SK-N-SH treated with all-trans-retinoic acid at 6 μM for 48 hours (cell line): Measurements from ENCODE around the gene ACOT7.

ENCODE experiments used
- ATAC-seq: fragments of 200-7000 bp; cut with Tn5 transposase; 3 replicates; pipeline ENCODE4 v1.9.1; 2020; ENCODE audit warnings: mild to moderate bottlenecking, moderate library complexity
- ARNTL ChIP-seq: fragments of 450-650 bp; formaldehyde crosslinking; IDR thresholded peaks from 2 replicates; pipeline ENCODE4 v1.5.0; 2020; ENCODE audit warnings: low read depth, mild to moderate bottlenecking, moderate library complexity, borderline replicate concordance
- BACH2 ChIP-seq: fragments of 250-450 bp; sonication (Bioruptor Pico); IDR thresholded peaks from 2 replicates; pipeline ENCODE4 v1.9.0; 2021; ENCODE audit warnings: mild to moderate bottlenecking, borderline replicate concordance
- CREB5 ChIP-seq: fragments of 250-450 bp; sonication (Bioruptor Pico); IDR thresholded peaks from 2 replicates; pipeline ENCODE4 v1.5.1; 2020; ENCODE audit warnings: low read depth, mild to moderate bottlenecking, moderate library complexity
- CSDC2 ChIP-seq: fragments of 250-450 bp; sonication (Bioruptor Pico); IDR thresholded peaks from 2 replicates; pipeline ENCODE4 v1.5.0; 2020; ENCODE audit warnings: mild to moderate bottlenecking, moderate library complexity
- CSRNP3 ChIP-seq: fragments of 250-450 bp; sonication (Bioruptor Pico); IDR thresholded peaks from 2 replicates; pipeline ENCODE4 v1.5.1; 2021; ENCODE audit warnings: mild to moderate bottlenecking, moderate library complexity
- ESRRG ChIP-seq: fragments of 250-450 bp; sonication (Bioruptor Pico); IDR thresholded peaks from 2 replicates; pipeline ENCODE4 v1.6.1; 2021; ENCODE audit warnings: mild to moderate bottlenecking
- ISL1 ChIP-seq: fragments of 250-450 bp; sonication (Bioruptor Pico); IDR thresholded peaks from 2 replicates; pipeline ENCODE4 v2.1.2; 2022; ENCODE audit warnings: mild to moderate bottlenecking, moderate library complexity
- OSR1 ChIP-seq: fragments of 250-450 bp; sonication (Bioruptor Pico); IDR thresholded peaks from 2 replicates; pipeline ENCODE4 v1.8.0; 2022; ENCODE audit warnings: moderate library complexity, mild to moderate bottlenecking, inconsistent platforms
- PATZ1 ChIP-seq: fragments of 250-450 bp; sonication (Bioruptor Pico); IDR thresholded peaks from 2 replicates; pipeline ENCODE4 v1.8.0; 2020; ENCODE audit warnings: mild to moderate bottlenecking, moderate library complexity, borderline replicate concordance
- POU6F1 ChIP-seq: fragments of 250-450 bp; sonication (Bioruptor Pico); IDR thresholded peaks from 2 replicates; pipeline ENCODE4 v1.8.0; 2021; ENCODE audit warnings: low read depth, mild to moderate bottlenecking, moderate library complexity, borderline replicate concordance
- PPARA ChIP-seq: fragments of 250-450 bp; sonication (Bioruptor Pico); IDR thresholded peaks from 2 replicates; pipeline ENCODE4 v1.5.0; 2020; ENCODE audit warnings: mild to moderate bottlenecking, borderline replicate concordance
- RARB ChIP-seq: fragments of 250-450 bp; sonication (Bioruptor Pico); IDR thresholded peaks from 2 replicates; pipeline ENCODE4 v1.8.0; 2021; ENCODE audit warnings: mild to moderate bottlenecking, moderate library complexity
- SNAI2 ChIP-seq: fragments of 250-450 bp; sonication (Bioruptor Pico); IDR thresholded peaks from 2 replicates; pipeline ENCODE4 v1.5.0; 2020; ENCODE audit warnings: mild to moderate bottlenecking, moderate library complexity
- TCF4 ChIP-seq: fragments of 250-450 bp; sonication (Bioruptor Pico); IDR thresholded peaks from 2 replicates; pipeline ENCODE4 v1.8.0; 2021; ENCODE audit warnings: mild to moderate bottlenecking, moderate library complexity, borderline replicate concordance
- TOX ChIP-seq: fragments of 250-450 bp; sonication (Bioruptor Pico); IDR thresholded peaks from 2 replicates; pipeline ENCODE4 v1.8.0; 2021; ENCODE audit warnings: mild to moderate bottlenecking, moderate library complexity, borderline replicate concordance
- TSHZ2 ChIP-seq: fragments of 250-450 bp; sonication (Bioruptor Pico); IDR thresholded peaks from 2 replicates; pipeline ENCODE4 v1.5.0; 2020; ENCODE audit warnings: mild to moderate bottlenecking, moderate library complexity
- ZC3H10 ChIP-seq: fragments of 250-450 bp; sonication (Bioruptor Pico); IDR thresholded peaks from 2 replicates; pipeline ENCODE4 v1.5.1; 2021; ENCODE audit warnings: mild to moderate bottlenecking, moderate library complexity
- ZFP3 ChIP-seq: fragments of 250-450 bp; sonication (Bioruptor Pico); IDR thresholded peaks from 2 replicates; pipeline ENCODE4 v1.5.0; 2020; ENCODE audit warnings: mild to moderate bottlenecking, moderate library complexity
- ZFP30 ChIP-seq: fragments of 450-650 bp; formaldehyde crosslinking; IDR thresholded peaks from 2 replicates; pipeline ENCODE4 v1.5.0; 2022; ENCODE audit warnings: mild to moderate bottlenecking, moderate library complexity
- ZNF565 ChIP-seq: fragments of 450-650 bp; formaldehyde crosslinking; conservative IDR thresholded peaks from 2 replicates; pipeline ENCODE4 v1.5.0; 2020; ENCODE audit warnings: low read depth, mild to moderate bottlenecking, moderate library complexity
- ZNF70 ChIP-seq: fragments of 450-650 bp; formaldehyde crosslinking; IDR thresholded peaks from 2 replicates; pipeline ENCODE4 v1.5.0; 2020; ENCODE audit warnings: mild to moderate bottlenecking, moderate library complexity
- ZNF8 ChIP-seq: fragments of 450-650 bp; formaldehyde crosslinking; IDR thresholded peaks from 2 replicates; pipeline ENCODE4 v1.5.0; 2020; ENCODE audit warnings: mild to moderate bottlenecking, moderate library complexity

Gene ACOT7

GRCh38 chr1:6401673-6402072 lies 8.1 kb upstream of the ACOT7 start:
- ATAC-seq, result no peak
- TF ChIP-seq CREB5 (no peak), RARB (CRISPR knock-in tag) (no peak), ARNTL (no peak), ZFP30 (no peak), ZNF70 (no peak), BACH2 (no peak), TSHZ2 (CRISPR knock-in tag) (no peak), PPARA (CRISPR knock-in tag) (no peak), PATZ1 (CRISPR knock-in tag) (no peak), ZFP3 (CRISPR knock-in tag) (no peak), CSDC2 (CRISPR knock-in tag) (no peak), ESRRG (CRISPR knock-in tag) (no peak), SNAI2 (CRISPR knock-in tag) (no peak), ZNF565 (CRISPR knock-in tag) (no peak)

- no peak for TF ChIP-seq CSDC2 (CRISPR knock-in tag)
- no peak for TF ChIP-seq ZC3H10 (CRISPR knock-in tag)
- no peak for TF ChIP-seq OSR1 (CRISPR knock-in tag)
- no peak for TF ChIP-seq ESRRG (CRISPR knock-in tag)
- ATAC-seq, result no peak
These were observed 5.7 kb upstream of the ACOT7 start for GRCh38 chr1:6399294-6399693.

- no peak for ATAC-seq
- TF ChIP-seq CSDC2 (CRISPR knock-in tag) (no peak), RARB (CRISPR knock-in tag) (no peak), ZFP30 (no peak), ZNF70 (no peak), CSRNP3 (CRISPR knock-in tag) (no peak), ZC3H10 (CRISPR knock-in tag) (no peak), ZNF8 (CRISPR knock-in tag) (no peak), ZNF565 (CRISPR knock-in tag) (no peak), BACH2 (no peak), ISL1 (CRISPR knock-in tag) (no peak), OSR1 (CRISPR knock-in tag) (no peak), TCF4 (no peak), SNAI2 (CRISPR knock-in tag) (no peak), TOX (CRISPR knock-in tag) (no peak), TSHZ2 (CRISPR knock-in tag) (no peak), ZFP3 (CRISPR knock-in tag) (no peak), POU6F1 (no peak), PATZ1 (CRISPR knock-in tag) (no peak)
These were observed 4.4 kb upstream of the ACOT7 start for GRCh38 chr1:6397844-6398441.
